Esophagus squamous epithelium (tissue), 4 donors: ENCODE measurements around the gene HOOK2.

Experiments
- POLR2A ChIP-seq, 4 donors: fragments of 450-650 bp; IDR thresholded peaks; one replicate each; pipeline ENCODE4 v1.6.1; 2017; ENCODE audit warnings: antibody characterized with exemption in 4 of 4, mild to moderate bottlenecking in 4 of 4, moderate library complexity in 3 of 4
- TF ChIP-seq, protein P1 (sequence below), 6 experiments: fragments of 450-650 bp in 4 of 6; fragments of 200-600 bp in 2 of 6; sonication (generic) in 2 of 6; IDR thresholded peaks; one replicate each; pipeline ENCODE4 v1.5.1; 2016 to 2019; ENCODE audit warnings: antibody characterized with exemption in 6 of 6, mild to moderate bottlenecking in 4 of 6, moderate library complexity in 4 of 6

DNA sequence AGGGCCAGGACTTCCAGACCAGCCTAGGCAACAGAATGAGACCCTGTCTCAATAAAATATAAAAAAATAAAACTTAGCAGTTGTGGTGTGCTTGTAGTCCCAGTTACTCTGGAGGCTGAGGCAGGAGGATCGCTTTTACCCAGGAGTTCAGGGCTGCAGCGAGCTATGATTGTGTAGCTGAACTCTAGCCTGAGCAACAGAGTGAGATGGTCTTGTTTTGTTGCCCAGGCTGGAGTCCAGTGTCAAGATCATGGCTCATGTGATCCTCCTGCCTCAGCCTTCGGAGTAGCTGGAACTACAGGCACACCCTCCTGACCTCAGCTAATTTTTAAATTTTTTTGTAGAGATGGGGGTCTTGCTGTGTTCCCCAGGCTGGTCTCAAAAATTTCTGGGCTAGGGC lies 11.6 kb upstream of the HOOK2 start:
- TF ChIP-seq, protein P1, sequence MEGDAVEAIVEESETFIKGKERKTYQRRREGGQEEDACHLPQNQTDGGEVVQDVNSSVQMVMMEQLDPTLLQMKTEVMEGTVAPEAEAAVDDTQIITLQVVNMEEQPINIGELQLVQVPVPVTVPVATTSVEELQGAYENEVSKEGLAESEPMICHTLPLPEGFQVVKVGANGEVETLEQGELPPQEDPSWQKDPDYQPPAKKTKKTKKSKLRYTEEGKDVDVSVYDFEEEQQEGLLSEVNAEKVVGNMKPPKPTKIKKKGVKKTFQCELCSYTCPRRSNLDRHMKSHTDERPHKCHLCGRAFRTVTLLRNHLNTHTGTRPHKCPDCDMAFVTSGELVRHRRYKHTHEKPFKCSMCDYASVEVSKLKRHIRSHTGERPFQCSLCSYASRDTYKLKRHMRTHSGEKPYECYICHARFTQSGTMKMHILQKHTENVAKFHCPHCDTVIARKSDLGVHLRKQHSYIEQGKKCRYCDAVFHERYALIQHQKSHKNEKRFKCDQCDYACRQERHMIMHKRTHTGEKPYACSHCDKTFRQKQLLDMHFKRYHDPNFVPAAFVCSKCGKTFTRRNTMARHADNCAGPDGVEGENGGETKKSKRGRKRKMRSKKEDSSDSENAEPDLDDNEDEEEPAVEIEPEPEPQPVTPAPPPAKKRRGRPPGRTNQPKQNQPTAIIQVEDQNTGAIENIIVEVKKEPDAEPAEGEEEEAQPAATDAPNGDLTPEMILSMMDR (IDR thresholded peaks at IDR 0.05), result no peak
- no peak for TF ChIP-seq POLR2A (IDR thresholded peaks at IDR 0.05)
